HepG2 (cell line): Measurements from ENCODE around the gene POLG2. TPM values are rescaled to one million over a fixed set of nuclear protein-coding genes. Genes with fewer than 3 reads are reported as not detected.

Experiments
- BATF2 ChIP-seq: sonication (generic); formaldehyde crosslinking; IDR thresholded peaks from 2 replicates; pipeline ENCODE4 v1.8.0; 2022; ENCODE audit warnings: mild to moderate bottlenecking, missing genetic modification reagents, moderate library complexity
- BCL3 ChIP-seq: sonication (generic); formaldehyde crosslinking; IDR thresholded peaks from 2 replicates; pipeline ENCODE4 v1.5.1; 2020; ENCODE audit warnings: mild to moderate bottlenecking, missing genetic modification reagents, moderate library complexity
- CEBPB ChIP-seq: IDR thresholded peaks from 2 replicates; pipeline ENCODE4 v1.6.1; 2011; ENCODE audit warnings: low read depth, low read length, improper control_type of control experiment, borderline replicate concordance
- HMG20A ChIP-seq: IDR thresholded peaks from 2 replicates; pipeline ENCODE4 v1.6.1; 2016; ENCODE audit warnings: borderline replicate concordance
- HNF1A ChIP-seq, 2 experiments: sonication (generic) in 1 of 2; formaldehyde crosslinking in 1 of 2; IDR thresholded peaks; 2 replicates each; pipeline versions ENCODE4 v1.4.0 to v1.6.1; 2016 to 2020; ENCODE audit warnings: borderline replicate concordance in 1 of 2, low read depth in 1 of 2, mild to moderate bottlenecking in 1 of 2, missing genetic modification reagents in 1 of 2
- KAT8 ChIP-seq: IDR thresholded peaks from 2 replicates; pipeline ENCODE4 v1.6.1; 2016; ENCODE audit warnings: missing genetic modification reagents, missing compliant biosample characterization
- KLF16 ChIP-seq, 2 experiments: sonication (generic) in 1 of 2; formaldehyde crosslinking in 1 of 2; IDR thresholded peaks; 2 replicates each; pipeline versions ENCODE4 v1.6.1 to v1.8.0; 2016 to 2023; ENCODE audit warnings: missing genetic modification reagents in 2 of 2, missing compliant biosample characterization in 1 of 2
- MATR3 ChIP-seq: sonication (generic); formaldehyde crosslinking; IDR thresholded peaks from 2 replicates; pipeline ENCODE4 v1.4.0; 2020; ENCODE audit warnings: missing genetic modification reagents
- MTA1 ChIP-seq: sonication (generic); formaldehyde crosslinking; IDR thresholded peaks from 2 replicates; pipeline ENCODE4 v1.4.0; 2020; ENCODE audit warnings: missing genetic modification reagents, mild to moderate bottlenecking, borderline replicate concordance
- NCOA5 ChIP-seq: sonication (generic); formaldehyde crosslinking; IDR thresholded peaks from 2 replicates; pipeline ENCODE4 v1.4.0; 2020; ENCODE audit warnings: missing genetic modification reagents
- POLR2AphosphoS5 ChIP-seq: IDR thresholded peaks from 2 replicates; pipeline ENCODE4 v1.6.1; 2012; ENCODE audit warnings: low read depth, low read length
- STAT5B ChIP-seq: sonication (generic); formaldehyde crosslinking; IDR thresholded peaks from 2 replicates; pipeline ENCODE4 v1.4.0; 2020; ENCODE audit warnings: missing genetic modification reagents
- SUZ12 ChIP-seq: fragments of 150-350 bp; IDR thresholded peaks from 2 replicates; pipeline ENCODE4 v1.6.1; 2014; ENCODE audit warnings: low read depth, low read length
- TAF15 ChIP-seq: fragments of 200-400 bp; formaldehyde crosslinking; IDR thresholded peaks from one replicate; pipeline ENCODE4 v1.6.1; 2018; ENCODE audit warnings: mild to moderate bottlenecking, low read depth, low read length; ENCODE audit not compliant: poor library complexity, severe bottlenecking
- ZFAT ChIP-seq: sonication (generic); formaldehyde crosslinking; conservative IDR thresholded peaks from 2 replicates; pipeline ENCODE4 v1.8.1; 2023; ENCODE audit warnings: missing genetic modification reagents, inconsistent platforms
- ZGPAT ChIP-seq: IDR thresholded peaks from 2 replicates; pipeline ENCODE4 v1.6.1; 2016; ENCODE audit warnings: mild to moderate bottlenecking
- ZNF558 ChIP-seq: sonication (generic); formaldehyde crosslinking; IDR thresholded peaks from 2 replicates; pipeline ENCODE4 v1.9.0; 2022; ENCODE audit warnings: mild to moderate bottlenecking, missing genetic modification reagents, borderline replicate concordance
- ZNF567 ChIP-seq: sonication (generic); formaldehyde crosslinking; IDR thresholded peaks from 2 replicates; pipeline ENCODE4 v1.8.1; 2023; ENCODE audit warnings: mild to moderate bottlenecking, missing genetic modification reagents, borderline replicate concordance
- ZNF576 ChIP-seq: sonication (generic); formaldehyde crosslinking; IDR thresholded peaks from 2 replicates; pipeline ENCODE4 v1.4.0; 2020; ENCODE audit warnings: mild to moderate bottlenecking, missing genetic modification reagents
- polyA plus RNA-seq, 8 experiments: library from polyadenylated mRNA; depleted of rRNA in 3 of 8; stranded (reverse) in 7 of 8; unstranded in 1 of 8; fragments of >200 nt; fragmentation: Illumina TruSeq in 4 of 8; extraction: Trizol in 4 of 8; gene quantifications; 2 replicates each; pipeline versions ENCODE4 v1.2.1 to v1.2.3, GENCODE V29; 2011 to 2016; ENCODE audit warnings: low read depth in 4 of 8, missing spikeins in 1 of 8, mixed read lengths in 1 of 8; ENCODE audit not compliant: insufficient read depth in 1 of 8
- total RNA-seq, 5 experiments: library from RNA; depleted of rRNA; stranded (reverse); fragments of >200 nt; fragmentation: Illumina TruSeq; extraction: Trizol; gene quantifications; 2 replicates each; pipeline ENCODE4 v1.2.3, GENCODE V29; 2016; ENCODE audit warnings: low read depth in 1 of 5

Gene POLG2
- total and polyA plus RNA-seq, 2 of the 13 experiments (the other 11 are each of a cell fraction or from before 2014, with no cell fraction given) = 21.1 to 25.5 TPM

- TF ChIP-seq KLF16 (CRISPR knock-in tag; IDR thresholded peaks at IDR 0.05) = peak in 1 of 2 experiments; percentile 77; a peak in 1 of 4 replicates
- TF ChIP-seq TAF15 = peak; percentile 30
- peak; percentile 79; the same call in 1 of the 2 replicates for TF ChIP-seq MTA1
- TF ChIP-seq ZFAT (CRISPR knock-in tag) = no peak; the same call in 1 of the 2 replicates
- TF ChIP-seq BATF2 (CRISPR knock-in tag) = peak; percentile 59; the same call in 1 of the 2 replicates
- no peak for TF ChIP-seq MATR3
- peak; percentile 78 for TF ChIP-seq POLR2AphosphoS5
- no peak for TF ChIP-seq HNF1A (IDR thresholded peaks at IDR 0.05; ENCODE audit: low read depth)
- 0 out of 2 replicates have a peak, but pooled peaks have one; percentile 63 for TF ChIP-seq HNF1A (CRISPR knock-in tag; IDR thresholded peaks at IDR 0.05; ENCODE audit: borderline replicate concordance)
- peak; percentile 68; the same call in 1 of the 2 replicates for TF ChIP-seq ZNF567 (CRISPR knock-in tag)
- TF ChIP-seq ZNF576 (CRISPR knock-in tag) = peak; percentile 57; the same call in 1 of the 2 replicates
- no peak for TF ChIP-seq CEBPB
- peak; percentile 95 for TF ChIP-seq ZGPAT
- TF ChIP-seq BCL3 (CRISPR knock-in tag) = peak; percentile 90
- TF ChIP-seq NCOA5 = no peak
- TF ChIP-seq KAT8 (CRISPR knock-in tag) = peak; percentile 85
- 0 out of 2 replicates have a peak, but pooled peaks have one; percentile 13 for TF ChIP-seq HMG20A (CRISPR knock-in tag)
- no peak for TF ChIP-seq SUZ12
- 0 out of 2 replicates have a peak, but pooled peaks have one; percentile 64 for TF ChIP-seq ZNF558 (CRISPR knock-in tag)
- 0 out of 2 replicates have a peak, but pooled peaks have one; percentile 11 for TF ChIP-seq STAT5B (CRISPR knock-in tag)
Observed at GRCh38 chr17:64506576-64507412, 9.9 kb upstream of the POLG2 start, which contains the start of gene CEP95 (continued).
